HL-60 (cell line): ENCODE results near the gene APBA2.

Experiments used
- CTCF ChIP-seq: IDR thresholded peaks from one replicate; pipeline ENCODE4 v1.5.1; 2011; ENCODE audit warnings: low read length, control low read depth, inconsistent platforms; ENCODE audit not compliant: insufficient read depth
- GABPA ChIP-seq: IDR thresholded peaks from 2 replicates; pipeline ENCODE4 v1.6.1; 2012; ENCODE audit warnings: low read depth
- POLR2AphosphoS5 ChIP-seq: IDR thresholded peaks from 2 replicates; pipeline ENCODE4 v1.6.1; 2012; ENCODE audit warnings: low read depth
- REST ChIP-seq: IDR thresholded peaks from 2 replicates; pipeline ENCODE4 v1.6.1; 2012; ENCODE audit warnings: low read depth; ENCODE audit not compliant: insufficient replicate concordance
- SPI1 ChIP-seq: IDR thresholded peaks from 2 replicates; pipeline ENCODE4 v1.6.1; 2012; ENCODE audit warnings: low read depth, mild to moderate bottlenecking, borderline replicate concordance

DNA sequence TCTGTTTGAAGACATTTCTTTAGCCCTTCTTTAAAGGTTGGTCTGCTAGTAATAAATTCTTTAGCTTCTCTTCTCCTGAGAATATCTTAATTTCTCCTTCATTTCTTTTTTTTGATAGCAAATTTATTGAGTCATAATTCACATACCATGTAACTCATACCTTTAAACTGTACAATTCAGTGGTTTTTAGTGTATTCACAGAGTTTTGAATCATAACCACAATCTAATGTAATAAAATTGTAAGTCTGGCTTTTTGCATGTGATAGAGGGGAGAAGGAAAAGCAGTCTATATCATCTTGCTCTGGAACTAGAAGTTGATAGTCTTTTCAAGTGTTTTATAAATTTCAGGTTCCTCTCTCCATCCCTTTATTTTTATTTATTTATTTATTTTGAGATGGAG is 81.3 kb downstream of the APBA2 start:
- TF ChIP-seq CTCF (no peak), GABPA (no peak), REST (no peak), POLR2AphosphoS5 (no peak), SPI1 (no peak)
